ENCODE results near the gene PANX2. TPM values are rescaled to one million over a fixed set of nuclear protein-coding genes. Genes with fewer than 3 reads are reported as not detected.

Gene PANX2
- total and polyA plus RNA-seq, 2 of the 4 experiments (the other 2 are of a cell fraction) = 0.18 to 1.7 TPM

- 1% methylated on average over 48 of the region's 115 CpGs; no CpG with 5 or more reads in 1 of the 2 experiments for WGBS, 2 experiments (ENCODE audit: extremely low coverage in 2 of 2, insufficient read length in 1 of 2)
- peaks cover 22% of the 10 kb centered on the region for H3K36me3 ChIP-seq (ENCODE audit: control insufficient read depth, insufficient read depth, low read length)
- ATAC-seq (ENCODE audit: low read depth) = peak; percentile 36
- dilution Hi-C loops (cut with HindIII; ENCODE audit: low sequenced_read_pairs, unreplicated experiment) (no loop called here), intact Hi-C loops (cut with micrococcal nuclease) (loop anchor here (10.0 kb wide), 1 partner anchor 227 kb away; no protein-coding TSS in a partner anchor), in situ Hi-C loops (cut with MboI; ENCODE audit: low sequenced_read_pairs) (loop anchor here (25.0 kb wide), 1 partner anchor 389 kb away; no protein-coding TSS in a partner anchor)
- no peaks in the 10 kb centered on the region for H3K9me3 ChIP-seq (ENCODE audit: control insufficient read depth, insufficient read depth, low read length)
- H3K9ac ChIP-seq (ENCODE audit: low read depth, low read length) = peak overlapping the region; percentile 69
- peak overlapping the region; percentile 93 for H3K4me2 ChIP-seq (ENCODE audit: low read depth, low read length)
- ChIA-PET CTCF (no interaction called here), POLR2A (ENCODE audit: unreplicated experiment) (no interaction called here)
- TF ChIP-seq CEBPB (IDR thresholded peaks at IDR 0.05; ENCODE audit: low read depth, low read length) = no peak
- TF ChIP-seq MXI1 (IDR thresholded peaks at IDR 0.05; ENCODE audit: borderline replicate concordance, low read depth, low read length) = peak; percentile 81; the same call in 1 of the 2 replicates
- TF ChIP-seq MAFK (IDR thresholded peaks at IDR 0.05; ENCODE audit: low read depth, low read length) = no peak
- no peak for TF ChIP-seq RCOR1 (IDR thresholded peaks at IDR 0.05; ENCODE audit: insufficient replicate concordance, low read length)
- no peak; the same call in 1 of the 2 replicates for TF ChIP-seq BHLHE40 (IDR thresholded peaks at IDR 0.05; ENCODE audit: low read depth, low read length)
- no peak for TF ChIP-seq USF2 (IDR thresholded peaks at IDR 0.05; ENCODE audit: low read depth, low read length)
- peak overlapping the region; percentile 56 for H2BK5ac ChIP-seq (ENCODE audit: low read depth, low read length, poor library complexity, severe bottlenecking)
- no peaks in the 10 kb centered on the region for H3K27me3 ChIP-seq (ENCODE audit: control insufficient read depth, insufficient read depth, low read length)
- H2AFZ ChIP-seq (replicated peaks; ENCODE audit: low read length, poor library complexity) = peak overlapping the region; percentile 94
- BruUV-seq (replicated peaks) = no TSS peak
- H3K27ac ChIP-seq (ENCODE audit: insufficient read depth, low read length) = peak overlapping the region; percentile 68; the same call in 1 of the 2 replicates
- H3K79me1 ChIP-seq (ENCODE audit: low read depth in 1 of 2, low read length in 2 of 2) = peaks cover 41 to 51% of the 10 kb centered on the region in 2 experiments
- no peak overlapping the region for H3K18ac ChIP-seq (ENCODE audit: low read depth, low read length)
- no peak overlapping the region for H2BK15ac ChIP-seq (ENCODE audit: low read depth, low read length)
- H2AK5ac ChIP-seq (ENCODE audit: low read depth, low read length) = no peak overlapping the region
- H3K14ac ChIP-seq (replicated peaks; ENCODE audit: low read depth, low read length) = no peak overlapping the region
- H3K23ac ChIP-seq (ENCODE audit: low read depth, low read length) = peak overlapping the region; percentile 31
- peaks cover 4% of the 10 kb centered on the region; the same call in 1 of the 2 replicates for H3K4me1 ChIP-seq (ENCODE audit: control insufficient read depth, insufficient read depth, low read length)
- no peak overlapping the region for H3K56ac ChIP-seq (ENCODE audit: extremely low read depth, insufficient read depth, low read length)
- H2BK20ac ChIP-seq (ENCODE audit: low read depth, low read length) = no peak overlapping the region
- peak overlapping the region; percentile 96 for H2AK9ac ChIP-seq (replicated peaks; ENCODE audit: low read depth, low read length, poor library complexity)
- peaks cover 13% of the 10 kb centered on the region for H4K20me1 ChIP-seq (ENCODE audit: insufficient read depth, low read length)
- no peak overlapping the region for H4K5ac ChIP-seq (ENCODE audit: low read depth, low read length)
- H4K91ac ChIP-seq (ENCODE audit: insufficient read depth, low read depth, low read length) = no peak overlapping the region
- H3K4ac ChIP-seq (ENCODE audit: low read depth, low read length) = peak overlapping the region; percentile 42; the same call in 1 of the 2 replicates
- 0 out of 2 replicates have a peak, but pooled peaks cover 2% of the 10 kb centered on the region for H3K9me1 ChIP-seq (ENCODE audit: insufficient read depth, low read length)
- DNase-seq = no peak
- 0 out of 4 replicates have a peak overlapping the region, but pooled peaks of 1 of the 2 experiments have one; percentile 65 for H4K8ac ChIP-seq (ENCODE audit: low read depth in 2 of 2, low read length in 2 of 2)
- H3K4me3 ChIP-seq (ENCODE audit: insufficient read depth, low read depth, low read length) = peak overlapping the region; percentile 92
- no peak overlapping the region for H2BK120ac ChIP-seq (ENCODE audit: low read depth, low read length)
Measured at GRCh38 chr22:50201191-50202129, 30.9 kb downstream of the PANX2 start.

Data from IMR-90 (cell line).